AG04449 (cell line): Measurements from ENCODE around the gene PPM1J.

ENCODE experiments used
- CTCF ChIA-PET: fragments of 350-600 bp; formaldehyde crosslinking; extraction: SDS; loops from one replicate; lab custom pipeline; 2021; ENCODE audit warnings: antibody characterized with exemption; lab: Yijun Ruan, JAX
- POLR2A ChIA-PET: fragments of 400-600, 350-600 bp; formaldehyde crosslinking; extraction: SDS; loops from one replicate; lab custom pipeline; 2020; ENCODE audit warnings: antibody characterized with exemption, inconsistent platforms; lab: Yijun Ruan, JAX
- DNase-seq: peaks from one replicate; pipeline ENCODE4 v3.0.0-alpha.2; 2010; ENCODE audit warnings: low read depth, low spot score
- H3K4me3 ChIP-seq: 2 replicates; pipeline ENCODE4 v1.5.1; 2011; ENCODE audit warnings: low read depth, mild to moderate bottlenecking, control low read depth, low read length
- CTCF ChIP-seq: IDR thresholded peaks from one replicate; pipeline ENCODE4 v1.5.1; 2011; ENCODE audit warnings: mild to moderate bottlenecking, moderate library complexity, low read length, control low read depth, inconsistent platforms; ENCODE audit not compliant: insufficient read depth; ENCODE audit errors: missing control alignments

The PPM1J gene

DNA sequence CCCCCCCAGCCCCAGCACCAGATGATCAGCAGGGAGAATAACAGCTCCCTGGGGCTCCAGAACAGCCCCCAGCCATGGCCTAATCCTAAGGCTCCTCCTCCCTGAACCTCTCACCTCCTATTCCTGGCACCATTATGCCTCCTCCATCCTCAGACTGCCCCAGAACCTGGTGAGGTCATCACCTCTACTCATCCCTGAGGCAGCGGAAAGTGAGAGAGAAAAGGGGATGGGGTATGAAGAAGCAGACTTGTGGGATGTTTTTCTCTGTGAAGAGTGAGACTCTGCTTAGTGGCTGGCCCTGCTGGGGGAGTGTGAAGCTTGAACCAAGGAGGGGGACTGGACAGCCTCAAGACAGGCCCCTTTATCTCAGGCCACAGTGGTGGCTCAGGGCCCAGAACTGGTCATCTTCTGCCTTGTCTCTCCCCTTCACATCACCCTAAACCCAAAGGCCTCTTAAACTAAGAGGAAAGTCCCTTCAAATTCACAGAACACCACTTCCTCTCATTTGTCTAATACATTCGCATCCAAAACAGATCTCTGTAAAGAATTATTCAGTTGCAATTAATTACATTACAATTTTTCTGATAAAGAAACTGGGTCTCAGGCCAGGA lies 2.2 kb upstream of the PPM1J start:
- no peak for DNase-seq
- CTCF ChIA-PET, result interaction anchor here (0.8 to 11.1 kb wide), 38 partner anchors 10 to 1212 kb away, joined by 3 to 1029 read pairs (median 9); partner anchors contain the start of genes HIPK1, LRIG2, RHOC and SLC16A1
- no peak for TF ChIP-seq CTCF
- POLR2A ChIA-PET, result no interaction called here
- H3K4me3 ChIP-seq, result no peak overlapping the region

GRCh38 chr1:112716133-112716720 lies 1.1 kb upstream of the PPM1J start:
- CTCF ChIA-PET, result interaction anchor here (0.6 to 11.1 kb wide), 92 partner anchors 8 to 1247 kb away, joined by 3 to 1029 read pairs (median 5); partner anchors contain the start of genes HIPK1, LRIG2, MOV10 and RHOC
- POLR2A ChIA-PET, result interaction anchor here (1.0 to 1.3 kb wide), 2 partner anchors 88 to 238 kb away, joined by 3 read pairs; no protein-coding TSS in a partner anchor

GRCh38 chr1:112714313-112715263 lies 544 bp downstream of the PPM1J start:
- no peak for DNase-seq
- CTCF ChIA-PET, result interaction anchor here (0.7 to 11.1 kb wide), 34 partner anchors 7 to 964 kb away, joined by 3 to 1029 read pairs (median 8); partner anchors contain the start of genes LRIG2 and MOV10
- peak; percentile 6 for TF ChIP-seq CTCF
- POLR2A ChIA-PET, result interaction anchor here (1.3 to 1.8 kb wide), 4 partner anchors 10 to 358 kb away, joined by 3 to 11 read pairs (median 3); partner anchors contain the start of gene LRIG2
- peak overlapping the region; percentile 68 for H3K4me3 ChIP-seq

More at GRCh38 chr1:112716133-112716720, 1.1 kb upstream of the PPM1J start:
- TF ChIP-seq CTCF, result peak; percentile 93
- H3K4me3 ChIP-seq, result peak overlapping the region; percentile 68
- DNase-seq, result peak; percentile 61

GRCh38 chr1:112713466-112714312 lies 1.4 kb downstream of the PPM1J start:
- CTCF ChIA-PET, result interaction anchor here (0.7 to 11.1 kb wide), 14 partner anchors 8 to 359 kb away, joined by 3 to 1029 read pairs (median 20); partner anchors contain the start of gene LRIG2
- no peak for DNase-seq
- peak overlapping the region; percentile 68 for H3K4me3 ChIP-seq
- POLR2A ChIA-PET, result interaction anchor here (1.8 kb wide), 1 partner anchor 9 kb away, joined by 11 read pairs; no protein-coding TSS in a partner anchor
- no peak for TF ChIP-seq CTCF

DNA sequence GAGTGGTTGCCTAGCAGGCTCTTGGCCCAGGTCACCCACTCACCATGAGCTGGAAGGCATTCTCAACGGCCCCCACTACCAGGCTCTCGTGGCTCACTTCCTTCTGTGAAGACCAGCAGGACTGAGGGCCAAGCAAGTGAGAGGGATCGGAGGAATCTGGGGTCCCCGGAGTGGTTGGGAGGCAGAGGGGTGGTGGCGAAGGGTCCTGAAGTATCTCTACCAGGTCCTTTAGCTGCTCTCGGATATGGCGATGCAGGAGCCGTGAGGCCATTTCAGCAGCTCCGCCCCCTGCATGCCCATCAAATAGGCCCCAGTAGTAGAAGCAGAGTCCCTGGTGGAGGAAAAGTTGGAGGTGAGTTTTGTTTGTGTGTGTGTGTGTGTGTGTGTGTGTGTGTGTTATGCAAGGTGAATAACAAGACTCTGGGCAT lies 2.4 kb downstream of the PPM1J start:
- no peak for DNase-seq
- ChIA-PET POLR2A (no interaction called here), CTCF (interaction anchor here (0.8 to 1.1 kb wide), 2 partner anchors 303 to 360 kb away, joined by 3 read pairs; partner anchors contain the start of gene LRIG2)
- no peak overlapping the region for H3K4me3 ChIP-seq
- TF ChIP-seq CTCF, result no peak
